ENCODE data around the gene MAPK4. TPM values are rescaled to one million over a fixed set of nuclear protein-coding genes. Genes with fewer than 3 reads are reported as not detected.

MAPK4 gene
- total RNA-seq, 2 donors from 2014 or later: 2.0 to 3.8 TPM

GRCh38 chr18:50662177-50662576, 102.3 kb downstream of the MAPK4 start:
- Mint-ChIP-seq H3K27me3 (ENCODE audit: insufficient read depth) (no peaks in the 10 kb centered on the region), H3K27ac (no peak overlapping the region), H3K4me1 (peaks cover 19% of the 10 kb centered on the region), H3K9me3 (peaks cover 5% of the 10 kb centered on the region), H3K36me3 (ENCODE audit: low read depth) (peaks cover 3% of the 10 kb centered on the region), H3K4me3 (no peak overlapping the region)
- Histone ChIP-seq H3K27me3 (ENCODE audit: control insufficient read depth, insufficient read depth, low read length, poor library complexity, severe bottlenecking) (no peaks in the 10 kb centered on the region), H3K36me3 (ENCODE audit: control insufficient read depth, insufficient read depth, low read length) (no peaks in the 10 kb centered on the region), H3K4me3 (ENCODE audit: low read length) (no peak overlapping the region), H3K9me3 (ENCODE audit: control insufficient read depth, low read length) (peaks cover 13% of the 10 kb centered on the region), H3K9ac (ENCODE audit: extremely low read depth, low read length, poor library complexity, severe bottlenecking) (no peak overlapping the region), H3K27ac (ENCODE audit: low read depth, low read length) (no peak overlapping the region), H3K4me1 (ENCODE audit: control insufficient read depth, insufficient read depth, low read length) (peaks cover 5% of the 10 kb centered on the region)
- 73 to 91% methylated on average over 3 of the region's 3 CpGs for WGBS, 2 experiments (ENCODE audit: insufficient coverage in 1 of 2, insufficient read length in 1 of 2)
- peak; percentile 86 for TF ChIP-seq CTCF (conservative IDR thresholded peaks at IDR 0.05)
- peak; percentile 49 for DNase-seq

- H3K4me3 Mint-ChIP-seq: no peak overlapping the region
- H3K9me3 Mint-ChIP-seq: peaks cover 5% of the 10 kb centered on the region
- H3K27ac Mint-ChIP-seq: no peak overlapping the region
- WGBS, 2 experiments (ENCODE audit: insufficient coverage in 1 of 2, insufficient read length in 1 of 2): 77 to 81% methylated on average over 8 to 10 of the region's 10 CpGs
- peaks cover 3% of the 10 kb centered on the region for H3K36me3 Mint-ChIP-seq (ENCODE audit: low read depth)
- no peak overlapping the region for H3K9ac ChIP-seq (ENCODE audit: extremely low read depth, low read length, poor library complexity, severe bottlenecking)
- DNase-seq: peak; percentile 20
- peaks cover 19% of the 10 kb centered on the region for H3K4me1 Mint-ChIP-seq
- H3K4me1 ChIP-seq (ENCODE audit: control insufficient read depth, insufficient read depth, low read length): peaks cover 5% of the 10 kb centered on the region
- no peaks in the 10 kb centered on the region for H3K36me3 ChIP-seq (ENCODE audit: control insufficient read depth, insufficient read depth, low read length)
- H3K4me3 ChIP-seq (ENCODE audit: low read length): no peak overlapping the region
- H3K9me3 ChIP-seq (ENCODE audit: control insufficient read depth, low read length): peaks cover 13% of the 10 kb centered on the region
- no peaks in the 10 kb centered on the region for H3K27me3 Mint-ChIP-seq (ENCODE audit: insufficient read depth)
- H3K27ac ChIP-seq (ENCODE audit: low read depth, low read length): no peak overlapping the region
- no peaks in the 10 kb centered on the region for H3K27me3 ChIP-seq (ENCODE audit: control insufficient read depth, insufficient read depth, low read length, poor library complexity, severe bottlenecking)
- no peak for TF ChIP-seq CTCF (conservative IDR thresholded peaks at IDR 0.05)
These were observed 103.0 kb downstream of the MAPK4 start for GRCh38 chr18:50662775-50663383.

- Histone ChIP-seq H3K4me1 (ENCODE audit: control insufficient read depth, insufficient read depth, low read length) (peaks cover 5% of the 10 kb centered on the region), H3K4me3 (ENCODE audit: low read length) (no peak overlapping the region), H3K27ac (ENCODE audit: low read depth, low read length) (no peak overlapping the region), H3K36me3 (ENCODE audit: control insufficient read depth, insufficient read depth, low read length) (no peaks in the 10 kb centered on the region), H3K27me3 (ENCODE audit: control insufficient read depth, insufficient read depth, low read length, poor library complexity, severe bottlenecking) (no peaks in the 10 kb centered on the region), H3K9me3 (ENCODE audit: control insufficient read depth, low read length) (peaks cover 13% of the 10 kb centered on the region), H3K9ac (ENCODE audit: extremely low read depth, low read length, poor library complexity, severe bottlenecking) (no peak overlapping the region)
- peak; percentile 13 for DNase-seq
- TF ChIP-seq CTCF (conservative IDR thresholded peaks at IDR 0.05): no peak
- Mint-ChIP-seq H3K36me3 (ENCODE audit: low read depth) (peaks cover 3% of the 10 kb centered on the region), H3K27ac (no peak overlapping the region), H3K9me3 (peaks cover 5% of the 10 kb centered on the region), H3K4me1 (peaks cover 19% of the 10 kb centered on the region), H3K27me3 (ENCODE audit: insufficient read depth) (no peaks in the 10 kb centered on the region), H3K4me3 (no peak overlapping the region)
- WGBS, 2 experiments (ENCODE audit: insufficient coverage in 1 of 2, insufficient read length in 1 of 2): 93 to 94% methylated on average over 39 to 40 of the region's 40 CpGs
These were observed 103.9 kb downstream of the MAPK4 start for GRCh38 chr18:50663626-50664441.

All from endodermal cell (in vitro differentiated cells).